Activated naive CD4-positive, alpha-beta T cell treated with anti-CD3 and anti-CD28 coated beads, Interleukin-2, amount 50 U/mL, for 24 hours (primary cell): ENCODE data around the gene VAC14.

ENCODE experiments used
- H3K27ac Mint-ChIP-seq: one replicate; pipeline ENCODE4 v1.8.0; 2021; ENCODE audit warnings: mild to moderate bottlenecking, mixed read lengths
- H3K27me3 Mint-ChIP-seq: one replicate; pipeline ENCODE4 v1.8.0; 2021; ENCODE audit warnings: mixed read lengths
- H3K36me3 Mint-ChIP-seq: one replicate; pipeline ENCODE4 v1.8.0; 2021; ENCODE audit warnings: mixed read lengths
- H3K4me1 Mint-ChIP-seq: one replicate; pipeline ENCODE4 v1.8.0; 2021; ENCODE audit warnings: mixed read lengths
- H3K4me3 Mint-ChIP-seq: one replicate; pipeline ENCODE4 v1.8.0; 2021; ENCODE audit warnings: mild to moderate bottlenecking, mixed read lengths
- H3K9me3 Mint-ChIP-seq: one replicate; pipeline ENCODE4 v1.8.0; 2021; ENCODE audit warnings: mixed read lengths

The VAC14 gene

GRCh38 chr16:70685061-70685937 lies 115.7 kb downstream of the VAC14 start:
- H3K27me3 Mint-ChIP-seq = peaks cover 1% of the 10 kb centered on the region
- H3K9me3 Mint-ChIP-seq = no peaks in the 10 kb centered on the region
- H3K4me3 Mint-ChIP-seq = peak overlapping the region; percentile 73
- H3K27ac Mint-ChIP-seq = no peak overlapping the region
- H3K4me1 Mint-ChIP-seq = no peaks in the 10 kb centered on the region
- peaks cover 1% of the 10 kb centered on the region for H3K36me3 Mint-ChIP-seq

- H3K9me3 Mint-ChIP-seq = no peaks in the 10 kb centered on the region
- H3K36me3 Mint-ChIP-seq = peaks cover 1% of the 10 kb centered on the region
- H3K4me1 Mint-ChIP-seq = no peaks in the 10 kb centered on the region
- H3K4me3 Mint-ChIP-seq = peak overlapping the region; percentile 73
- H3K27me3 Mint-ChIP-seq = peaks cover 1% of the 10 kb centered on the region
- no peak overlapping the region for H3K27ac Mint-ChIP-seq
Observed at GRCh38 chr16:70684146-70685060, 116.6 kb downstream of the VAC14 start.

DNA sequence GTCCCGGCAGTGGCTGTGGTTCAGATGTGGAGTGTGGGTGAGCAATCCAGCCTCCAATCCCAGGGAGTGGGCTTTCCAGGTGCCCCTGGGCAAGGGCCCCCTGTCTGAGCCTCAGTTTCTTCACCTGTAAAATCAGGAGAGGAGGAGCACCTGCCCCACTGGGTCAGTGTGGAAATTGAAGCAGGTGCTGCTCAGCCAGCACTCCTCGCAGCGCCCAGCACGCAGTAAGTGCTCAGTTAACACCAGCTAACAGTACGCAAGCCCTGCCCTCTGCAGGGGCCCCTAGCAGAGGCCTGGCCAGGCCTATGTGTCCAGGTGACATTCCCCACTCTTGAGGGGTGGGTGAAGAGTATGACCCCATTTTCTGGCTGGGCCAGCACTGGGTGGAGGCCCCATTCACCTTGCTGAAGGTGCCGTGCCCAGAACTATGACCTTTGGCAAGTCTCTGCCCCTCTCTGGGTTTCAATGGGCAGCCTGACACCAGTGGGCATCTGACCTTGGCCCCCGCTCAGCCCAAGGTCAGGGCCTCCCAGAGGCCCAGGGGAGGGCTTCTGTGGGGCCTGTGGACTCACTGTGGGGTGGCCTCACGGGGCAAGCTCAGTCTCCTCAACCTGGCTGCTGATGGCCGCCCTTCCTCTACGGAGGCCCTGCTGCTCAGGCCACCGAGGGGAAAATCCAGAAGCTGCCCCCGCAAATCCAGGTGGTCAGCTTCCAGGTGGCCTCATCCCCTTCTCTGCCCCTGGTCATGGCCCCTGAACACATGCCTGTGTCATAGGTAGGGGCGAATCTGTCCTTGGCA lies 117.6 kb downstream of the VAC14 start:
- H3K27me3 Mint-ChIP-seq = peaks cover 1% of the 10 kb centered on the region
- H3K4me3 Mint-ChIP-seq = no peak overlapping the region
- H3K27ac Mint-ChIP-seq = no peak overlapping the region
- no peaks in the 10 kb centered on the region for H3K4me1 Mint-ChIP-seq
- H3K9me3 Mint-ChIP-seq = no peaks in the 10 kb centered on the region
- peaks cover 1% of the 10 kb centered on the region for H3K36me3 Mint-ChIP-seq

DNA sequence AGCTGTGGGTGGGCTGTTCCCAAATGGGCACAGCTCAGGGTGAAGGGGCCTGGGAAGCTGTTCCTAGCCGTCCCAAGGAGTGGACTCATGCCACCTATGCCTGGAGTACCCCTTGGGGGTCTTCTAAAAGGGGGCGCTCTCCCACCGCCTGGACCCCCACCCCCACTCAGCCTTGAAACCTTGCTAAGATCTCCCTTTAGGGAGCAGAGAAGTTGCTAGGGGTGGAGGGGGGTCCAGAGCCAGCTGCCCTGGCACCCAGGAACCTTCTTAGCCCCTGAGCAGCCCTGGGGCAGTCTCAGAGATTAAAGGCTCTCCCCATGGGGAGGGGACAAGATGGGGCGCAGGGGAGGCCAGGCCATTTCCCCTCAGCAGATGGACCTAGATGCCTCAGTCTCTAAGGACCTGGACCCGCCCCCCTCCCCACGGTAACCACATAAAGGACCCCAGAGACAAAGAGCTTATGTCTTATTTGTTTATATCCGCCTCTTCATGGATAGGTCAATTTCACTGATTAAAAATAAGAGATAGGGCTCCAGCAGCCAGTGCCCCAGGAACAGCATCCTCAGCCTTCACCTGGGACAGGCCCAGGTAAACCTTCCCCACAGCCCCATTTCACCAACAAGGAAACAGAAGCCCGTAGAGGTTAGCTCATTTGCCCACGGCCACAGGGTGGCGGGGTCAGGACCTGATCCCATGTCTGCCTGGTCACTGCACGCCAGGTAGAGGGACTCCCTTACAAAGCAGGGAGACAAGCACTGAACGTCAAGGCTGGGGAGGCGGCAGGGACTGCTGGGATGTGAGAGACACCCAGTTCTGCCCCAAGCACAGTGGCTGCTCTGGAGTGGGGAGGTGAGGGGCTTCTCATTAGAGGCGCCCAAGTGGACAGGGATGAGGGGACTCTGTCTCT lies 118.5 kb downstream of the VAC14 start:
- Mint-ChIP-seq H3K27ac (no peak overlapping the region), H3K27me3 (peaks cover 1% of the 10 kb centered on the region), H3K4me3 (no peak overlapping the region), H3K36me3 (peaks cover 1% of the 10 kb centered on the region), H3K9me3 (no peaks in the 10 kb centered on the region), H3K4me1 (no peaks in the 10 kb centered on the region)

DNA sequence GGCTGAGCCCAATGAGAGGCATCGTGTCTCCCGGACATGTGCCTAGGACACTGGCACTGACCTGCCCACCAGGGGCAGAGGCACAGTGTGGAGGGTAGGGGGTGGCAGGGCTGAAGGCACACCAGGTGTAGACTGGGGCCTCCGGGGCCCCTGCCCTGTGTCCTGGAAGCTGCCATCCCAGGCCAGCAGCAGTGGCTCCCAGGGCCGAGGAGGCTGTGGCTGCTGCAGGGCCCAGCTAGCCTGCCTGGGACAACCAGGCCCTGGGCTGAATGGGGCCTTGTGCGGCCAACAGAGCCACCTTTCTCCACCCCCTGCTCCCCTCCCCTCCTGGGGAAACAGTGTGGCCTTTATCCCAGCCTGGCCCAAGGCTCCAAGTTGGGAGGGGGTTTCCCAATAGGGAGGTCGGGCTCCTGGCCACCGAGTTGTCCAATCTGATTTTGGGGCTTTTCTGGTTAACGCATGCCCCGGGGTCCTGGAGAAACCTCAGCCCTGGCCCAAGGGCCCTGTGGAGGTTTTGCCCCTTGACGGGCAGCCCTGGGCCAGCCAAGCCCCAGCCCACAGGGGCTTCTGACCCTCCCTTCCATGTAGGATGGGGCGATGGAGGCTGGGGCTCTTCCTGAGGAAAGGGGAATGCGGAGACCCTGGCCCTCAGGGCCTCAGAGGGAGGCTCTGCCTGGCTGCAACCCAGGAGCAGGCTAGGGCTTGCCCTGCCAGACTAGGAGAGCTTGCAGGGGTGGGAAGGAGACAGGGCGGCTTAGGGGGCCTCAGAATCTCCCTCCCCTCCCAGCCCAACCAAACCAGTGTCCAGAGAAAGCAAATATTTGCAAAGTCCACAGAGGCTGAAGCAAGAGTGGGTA lies 119.3 kb downstream of the VAC14 start:
- Mint-ChIP-seq H3K4me1 (no peaks in the 10 kb centered on the region), H3K4me3 (no peak overlapping the region), H3K27ac (no peak overlapping the region)

DNA sequence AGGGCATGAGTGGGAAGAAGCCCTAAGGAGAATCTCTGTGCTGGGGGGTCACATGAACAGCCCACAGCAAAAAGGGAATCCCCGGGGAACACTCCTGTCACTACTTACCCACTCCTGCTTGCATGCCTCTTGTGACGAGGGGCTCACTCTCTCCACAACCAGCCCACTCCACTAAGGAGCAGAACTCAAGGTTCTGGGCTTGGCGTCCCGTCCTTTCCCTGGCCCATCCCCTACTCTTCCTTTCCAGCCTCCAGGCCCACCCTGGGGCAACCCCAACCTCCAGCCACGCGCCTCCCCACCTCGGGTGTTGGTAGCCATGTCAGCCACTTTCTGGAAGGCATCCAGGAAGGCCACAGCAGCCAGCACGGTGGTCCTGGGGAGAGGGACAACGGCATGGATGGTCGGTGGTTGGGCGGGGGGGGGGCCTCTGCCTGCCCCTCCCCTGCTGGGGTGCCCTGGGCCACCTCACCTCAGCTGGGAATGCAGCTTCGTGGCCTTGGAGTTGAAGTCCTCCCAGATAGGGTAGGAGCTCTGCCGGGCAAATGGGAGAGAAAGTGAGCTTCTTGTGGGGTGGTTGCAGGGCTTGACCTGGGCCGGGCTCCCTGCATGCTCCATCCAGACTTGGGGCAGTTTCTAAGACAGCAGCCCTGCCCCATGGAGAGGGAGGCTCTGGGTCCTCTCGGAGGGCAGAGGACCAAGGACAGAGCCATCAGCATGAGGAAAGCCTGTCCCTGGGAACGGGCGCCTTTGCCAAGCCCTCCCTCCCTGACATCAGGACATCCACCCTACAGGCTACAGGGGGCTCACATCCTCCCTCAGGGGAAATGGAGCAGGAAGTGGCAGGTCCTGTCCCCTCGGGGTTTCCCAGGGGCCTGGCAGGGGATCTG lies 120.2 kb downstream of the VAC14 start:
- Mint-ChIP-seq H3K4me3 (no peak overlapping the region), H3K27ac (no peak overlapping the region), H3K9me3 (no peaks in the 10 kb centered on the region), H3K27me3 (peaks cover 1% of the 10 kb centered on the region), H3K36me3 (no peaks in the 10 kb centered on the region), H3K4me1 (no peaks in the 10 kb centered on the region)

More for the DNA sequence above, 119.3 kb downstream of the VAC14 start:
- peaks cover 1% of the 10 kb centered on the region for H3K27me3 Mint-ChIP-seq
- H3K36me3 Mint-ChIP-seq = no peaks in the 10 kb centered on the region
- H3K9me3 Mint-ChIP-seq = no peaks in the 10 kb centered on the region

DNA sequence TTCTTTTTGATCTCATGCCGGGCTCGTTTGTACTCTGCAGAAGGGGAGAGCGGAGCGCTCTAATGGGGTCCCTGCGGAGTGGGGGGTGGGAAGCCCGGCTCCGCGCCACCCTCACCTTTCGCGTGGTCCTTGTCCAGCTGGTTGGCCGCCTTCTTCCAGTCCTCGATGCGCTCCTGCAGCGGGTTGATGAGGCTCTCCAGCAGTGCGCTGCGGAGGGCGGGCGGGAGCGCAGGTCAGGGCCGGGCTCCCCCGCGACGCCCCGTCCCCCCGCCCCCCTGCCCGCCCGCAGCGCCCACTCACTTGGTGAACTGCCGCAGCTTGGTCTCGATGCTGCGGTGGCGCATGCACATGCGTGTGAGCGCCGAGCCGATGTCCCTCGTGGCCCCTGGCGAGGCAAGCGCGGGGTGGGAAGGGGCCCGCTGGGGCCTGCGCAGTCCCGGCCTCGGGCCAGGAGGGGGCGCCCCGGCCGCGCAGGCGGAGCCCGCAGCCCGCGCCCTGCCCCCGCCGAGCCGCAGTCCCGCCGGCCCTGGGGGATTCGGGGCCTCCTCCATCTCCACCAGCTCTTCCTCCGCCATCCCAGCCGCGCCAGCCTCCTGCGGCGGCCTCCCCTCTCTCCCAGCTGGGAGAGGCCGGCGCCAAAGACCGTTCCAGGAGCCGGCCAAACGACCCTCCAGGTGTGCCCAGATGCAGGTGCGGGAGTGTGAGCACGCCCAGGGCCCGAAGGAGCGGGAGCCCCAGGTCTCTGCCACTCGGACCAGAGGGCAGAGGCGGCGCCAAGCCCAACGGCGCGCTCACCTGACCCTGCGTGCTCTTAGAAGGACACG lies 121.1 kb downstream of the VAC14 start:
- Mint-ChIP-seq H3K27me3 (peaks cover 1% of the 10 kb centered on the region), H3K27ac (no peak overlapping the region), H3K9me3 (no peaks in the 10 kb centered on the region), H3K4me1 (no peaks in the 10 kb centered on the region), H3K36me3 (no peaks in the 10 kb centered on the region), H3K4me3 (no peak overlapping the region)

DNA sequence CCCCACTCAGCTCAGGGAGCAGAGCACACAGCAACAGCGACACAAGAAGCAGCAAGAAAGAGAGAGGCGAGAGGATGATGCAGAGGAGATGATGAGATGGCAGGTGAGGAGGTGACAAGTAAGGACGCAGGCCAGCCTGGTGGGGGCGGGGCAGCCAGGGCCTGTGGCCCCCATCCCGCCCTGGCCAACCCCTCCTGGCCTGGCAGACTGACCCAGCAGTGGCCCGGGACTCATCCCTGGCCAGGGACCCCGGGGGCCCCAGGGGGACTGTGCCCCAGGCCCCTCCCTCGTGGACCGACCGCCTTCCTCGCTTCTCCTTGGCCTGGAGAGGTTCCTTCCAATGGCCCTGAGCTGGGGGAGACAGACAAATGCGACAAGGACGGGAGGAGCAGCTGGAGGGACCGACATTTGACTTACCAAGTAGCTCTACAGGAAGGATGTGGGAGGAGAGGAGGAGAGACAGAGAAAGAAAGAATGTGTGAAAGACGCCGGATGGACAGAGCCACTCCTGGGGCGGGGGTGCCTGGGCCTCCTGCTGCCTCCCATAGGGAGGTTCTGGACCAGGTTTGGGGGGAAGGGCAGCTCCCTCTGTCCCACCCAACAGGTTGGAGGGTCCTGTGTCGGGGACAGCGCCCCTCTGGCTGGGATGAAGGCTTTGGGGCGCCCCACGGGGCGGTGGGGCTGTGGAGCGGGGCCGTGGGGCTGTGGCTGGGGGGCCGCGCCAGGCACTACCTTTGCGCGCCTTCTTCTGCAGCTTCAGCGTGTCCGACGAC lies 121.9 kb downstream of the VAC14 start:
- H3K9me3 Mint-ChIP-seq = no peaks in the 10 kb centered on the region
- no peaks in the 10 kb centered on the region for H3K27me3 Mint-ChIP-seq
- H3K27ac Mint-ChIP-seq = peak overlapping the region; percentile 62
- no peak overlapping the region for H3K4me3 Mint-ChIP-seq
- H3K4me1 Mint-ChIP-seq = no peaks in the 10 kb centered on the region
- H3K36me3 Mint-ChIP-seq = no peaks in the 10 kb centered on the region

- no peaks in the 10 kb centered on the region for H3K27me3 Mint-ChIP-seq
- H3K27ac Mint-ChIP-seq = peak overlapping the region; percentile 62
- no peaks in the 10 kb centered on the region for H3K9me3 Mint-ChIP-seq
- H3K36me3 Mint-ChIP-seq = no peaks in the 10 kb centered on the region
- no peak overlapping the region for H3K4me3 Mint-ChIP-seq
- no peaks in the 10 kb centered on the region for H3K4me1 Mint-ChIP-seq
Observed at GRCh38 chr16:70678121-70678897, 122.6 kb downstream of the VAC14 start.

- Mint-ChIP-seq H3K4me1 (no peaks in the 10 kb centered on the region), H3K36me3 (no peaks in the 10 kb centered on the region), H3K27me3 (no peaks in the 10 kb centered on the region), H3K9me3 (no peaks in the 10 kb centered on the region), H3K4me3 (no peak overlapping the region), H3K27ac (no peak overlapping the region)
Observed at GRCh38 chr16:70677499-70678120, 123.3 kb downstream of the VAC14 start.
